Nephron (organoid): ENCODE data around the gene NPTX2.

Experiments used
- H3K27ac Mint-ChIP-seq, 3 experiments: 2 replicates each; pipeline ENCODE4 v1.8.0; 2020; ENCODE audit warnings: mixed read lengths in 3 of 3, mild to moderate bottlenecking in 2 of 3, moderate library complexity in 1 of 3
- H3K27me3 Mint-ChIP-seq: 2 replicates; pipeline ENCODE4 v1.8.0; 2021; ENCODE audit warnings: low read depth, mild to moderate bottlenecking, moderate library complexity, mixed read lengths
- H3K36me3 Mint-ChIP-seq: 2 replicates; pipeline ENCODE4 v1.8.0; 2020; ENCODE audit warnings: low read depth, mixed read lengths
- H3K4me1 Mint-ChIP-seq: 2 replicates; pipeline ENCODE4 v1.8.0; 2020; ENCODE audit warnings: mixed read lengths
- H3K4me3 Mint-ChIP-seq, 3 experiments: 2 replicates each; pipeline ENCODE4 v1.8.0; 2020; ENCODE audit warnings: mild to moderate bottlenecking in 3 of 3, mixed read lengths in 3 of 3, moderate library complexity in 2 of 3
- H3K9me3 Mint-ChIP-seq: 2 replicates; pipeline ENCODE4 v1.8.0; 2020; ENCODE audit warnings: mixed read lengths
- CTCF ChIP-seq, 3 experiments: fragments of 200-600 bp; sonication (generic); IDR thresholded peaks; one replicate each; pipeline ENCODE4 v1.5.0; 2021; ENCODE audit warnings: antibody characterized with exemption in 3 of 3; ENCODE audit not compliant: unreplicated experiment in 3 of 3

The NPTX2 gene

GRCh38 chr7:98670186-98670585, 53.1 kb downstream of the NPTX2 start:
- no peaks in the 10 kb centered on the region for H3K36me3 Mint-ChIP-seq

GRCh38 chr7:98671733-98672331, 54.7 kb downstream of the NPTX2 start:
- peaks cover 11% of the 10 kb centered on the region for H3K4me1 Mint-ChIP-seq
- H3K4me3 Mint-ChIP-seq: no peak overlapping the region
- H3K36me3 Mint-ChIP-seq: no peaks in the 10 kb centered on the region
- peaks cover 19% of the 10 kb centered on the region for H3K27me3 Mint-ChIP-seq
- no peak for TF ChIP-seq CTCF (IDR thresholded peaks at IDR 0.05; ENCODE audit: unreplicated experiment in 3 of 3)
- no peak overlapping the region for H3K27ac Mint-ChIP-seq
- peaks cover 3% of the 10 kb centered on the region for H3K9me3 Mint-ChIP-seq

More at GRCh38 chr7:98670186-98670585, 53.1 kb downstream of the NPTX2 start:
- H3K4me3 Mint-ChIP-seq: no peak overlapping the region
- peaks cover 3% of the 10 kb centered on the region for H3K9me3 Mint-ChIP-seq
- peaks cover 11% of the 10 kb centered on the region for H3K4me1 Mint-ChIP-seq
- H3K27ac Mint-ChIP-seq: no peak overlapping the region
- TF ChIP-seq CTCF (IDR thresholded peaks at IDR 0.05; ENCODE audit: unreplicated experiment in 3 of 3): no peak
- peaks cover 21% of the 10 kb centered on the region for H3K27me3 Mint-ChIP-seq

- H3K36me3 Mint-ChIP-seq: no peaks in the 10 kb centered on the region
- no peak for TF ChIP-seq CTCF (IDR thresholded peaks at IDR 0.05; ENCODE audit: unreplicated experiment in 3 of 3)
- no peak overlapping the region for H3K4me3 Mint-ChIP-seq
- peaks cover 3% of the 10 kb centered on the region for H3K9me3 Mint-ChIP-seq
- peaks cover 6% of the 10 kb centered on the region for H3K4me1 Mint-ChIP-seq
- peaks cover 13% of the 10 kb centered on the region for H3K27me3 Mint-ChIP-seq
- H3K27ac Mint-ChIP-seq: no peak overlapping the region
Measured at GRCh38 chr7:98674461-98674860, 57.4 kb downstream of the NPTX2 start.

- peaks cover 1% of the 10 kb centered on the region for H3K4me1 Mint-ChIP-seq
- TF ChIP-seq CTCF (IDR thresholded peaks at IDR 0.05; ENCODE audit: unreplicated experiment in 3 of 3): no peak
- H3K36me3 Mint-ChIP-seq: no peaks in the 10 kb centered on the region
Measured at GRCh38 chr7:98674881-98675280, 57.8 kb downstream of the NPTX2 start.

GRCh38 chr7:98678215-98678614, 61.1 kb downstream of the NPTX2 start:
- peaks cover 8% of the 10 kb centered on the region for H3K27me3 Mint-ChIP-seq
- TF ChIP-seq CTCF (IDR thresholded peaks at IDR 0.05; ENCODE audit: unreplicated experiment in 3 of 3): no peak
- peaks cover 2% of the 10 kb centered on the region for H3K9me3 Mint-ChIP-seq
- peaks cover 5% of the 10 kb centered on the region for H3K4me1 Mint-ChIP-seq
- H3K36me3 Mint-ChIP-seq: no peaks in the 10 kb centered on the region
- H3K27ac Mint-ChIP-seq: no peak overlapping the region
- H3K4me3 Mint-ChIP-seq: no peak overlapping the region

More at GRCh38 chr7:98674881-98675280, 57.8 kb downstream of the NPTX2 start:
- H3K9me3 Mint-ChIP-seq: peaks cover 5% of the 10 kb centered on the region
- no peak overlapping the region for H3K4me3 Mint-ChIP-seq
- H3K27ac Mint-ChIP-seq: no peak overlapping the region
- peaks cover 9% of the 10 kb centered on the region for H3K27me3 Mint-ChIP-seq
